HCT116 (cell line): ENCODE measurements around the gene MDH1. TPM values are rescaled to one million over a fixed set of nuclear protein-coding genes. Genes with fewer than 3 reads are reported as not detected.

Experiments
- ATAC-seq: fragments of 200-7000 bp; cut with Tn5 transposase; 2 replicates; pipeline ENCODE4 v1.9.1; 2020; ENCODE audit warnings: mild to moderate bottlenecking, moderate library complexity
- BruUV-seq: library from RNA; stranded (reverse); fragments of 400-500 nt; replicated peaks from 2 replicates; lab custom pipeline; 2021; lab: Mats Ljungman, UMichigan
- CTCF ChIA-PET: fragments of 300-600 bp; sonication (Branson Sonifier 250); formaldehyde crosslinking; loops from one replicate; lab custom pipeline; 2021; ENCODE audit warnings: antibody characterized with exemption; lab: Charles Lee
- POLR2A ChIA-PET: fragments of 300-600, 350-600 bp; sonication (Branson Sonifier 250); formaldehyde crosslinking; loops from one replicate; lab custom pipeline; 2021; ENCODE audit warnings: antibody characterized with exemption; lab: Charles Lee
- RAD21 ChIA-PET, 2 experiments: fragments of 300-600 bp; sonication (Branson Sonifier 250); formaldehyde crosslinking; loops; one replicate each; lab custom pipeline; 2023; ENCODE audit warnings: low total read pairs in 2 of 2; ENCODE audit not compliant: uncharacterized antibody in 2 of 2, unreplicated experiment in 2 of 2, low non-redundant PET in 1 of 2; lab: Charles Lee
- DNase-seq: peaks from one replicate; pipeline ENCODE4 v3.0.0-alpha.2; 2010; ENCODE audit warnings: low read depth, low spot score
- H2AFZ ChIP-seq: fragments of 200-600 bp; shearing (Covaris generic), sonication (generic); 2 replicates; pipeline ENCODE4 v1.6.1; 2017; ENCODE audit warnings: low read depth, mixed run types, mixed read lengths, antibody characterized with exemption, low read length; ENCODE audit not compliant: poor library complexity, severe bottlenecking
- H3K27ac ChIP-seq: 2 replicates; pipeline ENCODE4 v1.5.1; 2012; ENCODE audit warnings: low read depth, low read length
- H3K27me3 ChIP-seq: fragments of 200-600 bp; sonication (generic); 2 replicates; pipeline ENCODE4 v1.6.1; 2016; ENCODE audit warnings: mixed run types, low read length, mixed read lengths; ENCODE audit not compliant: insufficient read depth
- H3K36me3 ChIP-seq, 2 experiments: fragments of 200-500 bp in 1 of 2; fragments of 200-600 bp in 1 of 2; sonication (Bioruptor generic) in 1 of 2; sonication (generic) in 1 of 2; 2 replicates each; pipeline versions ENCODE4 v1.5.1 to v1.6.1; 2014 to 2016; ENCODE audit warnings: low read length in 2 of 2, inconsistent platforms in 1 of 2, mixed read lengths in 1 of 2, mixed run types in 1 of 2; ENCODE audit not compliant: insufficient read depth in 2 of 2, control insufficient read depth in 1 of 2
- H3K4me1 ChIP-seq, 2 experiments: fragments of 200-600 bp in 1 of 2; sonication (generic) in 1 of 2; 2 replicates each; pipeline versions ENCODE4 v1.5.1 to v1.6.1; 2012 to 2017; ENCODE audit warnings: low read length in 2 of 2, inconsistent platforms in 1 of 2, mild to moderate bottlenecking in 1 of 2, mixed read lengths in 1 of 2, mixed run types in 1 of 2, moderate library complexity in 1 of 2; ENCODE audit not compliant: insufficient read depth in 2 of 2, control insufficient read depth in 1 of 2
- H3K4me2 ChIP-seq: fragments of 200-600 bp; sonication (generic); 2 replicates; pipeline ENCODE4 v1.6.1; 2017; ENCODE audit warnings: mixed run types, low read length, mixed read lengths
- H3K4me3 ChIP-seq, 2 experiments: fragments of 200-600 bp in 1 of 2; sonication (generic) in 1 of 2; replicated peaks in 1 of 2; 2 replicates each; pipeline ENCODE4 v1.5.1; 2011 to 2016; ENCODE audit warnings: low read length in 2 of 2, control low read depth in 1 of 2, low read depth in 1 of 2, mild to moderate bottlenecking in 1 of 2, mixed read lengths in 1 of 2, mixed run types in 1 of 2
- H3K79me2 ChIP-seq: fragments of 200-600 bp; sonication (generic); 2 replicates; pipeline ENCODE4 v1.6.1; 2017; ENCODE audit warnings: mild to moderate bottlenecking, mixed run types, low read length, moderate library complexity, mixed read lengths; ENCODE audit not compliant: insufficient read depth
- H3K9ac ChIP-seq: fragments of 200-600 bp; sonication (generic); 2 replicates; pipeline ENCODE4 v1.6.1; 2016; ENCODE audit warnings: low read length, mixed read lengths
- H3K9me2 ChIP-seq: fragments of 200-600 bp; sonication (generic), shearing (Covaris generic); 2 replicates; pipeline ENCODE4 v1.6.1; 2017; ENCODE audit warnings: mixed run types, mild to moderate bottlenecking, moderate library complexity; ENCODE audit not compliant: insufficient read depth
- H3K9me3 ChIP-seq, 2 experiments: fragments of 200-500 bp in 1 of 2; fragments of 200-600 bp in 1 of 2; sonication (Bioruptor generic) in 1 of 2; sonication (generic) in 1 of 2; 2 replicates each; pipeline ENCODE4 v1.6.1; 2014 to 2017; ENCODE audit warnings: low read length in 2 of 2, mixed read lengths in 2 of 2, inconsistent platforms in 1 of 2, low read depth in 1 of 2, mild to moderate bottlenecking in 1 of 2, mixed run types in 1 of 2, moderate library complexity in 1 of 2; ENCODE audit not compliant: control insufficient read depth in 1 of 2, insufficient read depth in 1 of 2
- H4K20me1 ChIP-seq: fragments of 200-600 bp; sonication (generic), shearing (Covaris generic); 2 replicates; pipeline ENCODE4 v1.6.1; 2017; ENCODE audit warnings: mixed run types, mild to moderate bottlenecking, moderate library complexity; ENCODE audit not compliant: insufficient read depth
- CTCF ChIP-seq, 3 experiments: fragments of 200-600 bp in 1 of 3; sonication (generic) in 1 of 3; IDR thresholded peaks in 2 of 3; conservative IDR thresholded peaks in 1 of 3; 2 replicates each; pipeline ENCODE4 v1.5.1; 2012 to 2017; ENCODE audit warnings: low read depth in 2 of 3, low read length in 2 of 3, antibody characterized with exemption in 1 of 3, borderline replicate concordance in 1 of 3, control low read depth in 1 of 3, mild to moderate bottlenecking in 1 of 3, mixed read lengths in 1 of 3, mixed run types in 1 of 3, moderate library complexity in 1 of 3; ENCODE audit not compliant: insufficient read depth in 1 of 3
- ELF1 ChIP-seq: IDR thresholded peaks from 2 replicates; pipeline ENCODE4 v1.6.1; 2012; ENCODE audit warnings: low read depth, borderline replicate concordance
- EZH2 ChIP-seq: fragments of 200-600 bp; sonication (generic); IDR thresholded peaks from 2 replicates; pipeline ENCODE4 v1.6.1; 2017; ENCODE audit warnings: antibody characterized with exemption, mixed run types
- FOSL1 ChIP-seq: IDR thresholded peaks from 2 replicates; pipeline ENCODE4 v1.6.1; 2012; ENCODE audit warnings: low read depth
- JUND ChIP-seq: IDR thresholded peaks from 2 replicates; pipeline ENCODE4 v1.6.1; 2012
- POLR2A ChIP-seq: IDR thresholded peaks from 2 replicates; pipeline ENCODE4 v1.7.0; 2011; ENCODE audit warnings: borderline replicate concordance; ENCODE audit not compliant: insufficient read depth, insufficient read length; ENCODE audit errors: extremely low read depth
- POLR2AphosphoS5 ChIP-seq: IDR thresholded peaks from 2 replicates; pipeline ENCODE4 v1.6.1; 2011; ENCODE audit warnings: mild to moderate bottlenecking, low read depth, low read length, moderate library complexity
- RAD21 ChIP-seq: IDR thresholded peaks from 2 replicates; pipeline ENCODE4 v1.6.1; 2012; ENCODE audit warnings: low read depth, mild to moderate bottlenecking
- SP1 ChIP-seq: IDR thresholded peaks from 2 replicates; pipeline ENCODE4 v1.6.1; 2012; ENCODE audit warnings: low read depth
- SRF ChIP-seq: IDR thresholded peaks from 2 replicates; pipeline ENCODE4 v1.6.1; 2012; ENCODE audit warnings: low read depth
- TCF7L2 ChIP-seq: IDR thresholded peaks from 2 replicates; pipeline ENCODE4 v1.7.0; 2011; ENCODE audit warnings: borderline replicate concordance, inconsistent platforms; ENCODE audit not compliant: insufficient read depth, insufficient read length; ENCODE audit errors: extremely low read depth
- ZBTB33 ChIP-seq: IDR thresholded peaks from 2 replicates; pipeline ENCODE4 v1.6.1; 2011; ENCODE audit warnings: mild to moderate bottlenecking, low read length, moderate library complexity; ENCODE audit not compliant: insufficient replicate concordance; ENCODE audit errors: extremely low read depth
- ZFX ChIP-seq: fragments of 450-650 bp; IDR thresholded peaks from 2 replicates; pipeline ENCODE4 v1.6.1; 2017
- intact Hi-C: fragments of 100-400 bp; cut with micrococcal nuclease; formaldehyde crosslinking; loops from 2 replicates; pipeline ENCODE4 v1.10.0; 2022
- total RNA-seq: library from RNA; stranded (reverse); gene quantifications from one replicate; pipeline ENCODE4 v1.2.1, GENCODE V29; 2021; ENCODE audit not compliant: unreplicated experiment
- TF ChIP-seq, protein P1 (sequence below): IDR thresholded peaks from 2 replicates; pipeline ENCODE4 v1.6.1; 2012

The MDH1 gene
- total RNA-seq, 1 experiment from 2014 or later, result 192 TPM

- TF ChIP-seq TCF7L2 (no peak), EZH2 (no peak), ZFX (no peak), POLR2A (no peak)
- TF ChIP-seq, protein P1, sequence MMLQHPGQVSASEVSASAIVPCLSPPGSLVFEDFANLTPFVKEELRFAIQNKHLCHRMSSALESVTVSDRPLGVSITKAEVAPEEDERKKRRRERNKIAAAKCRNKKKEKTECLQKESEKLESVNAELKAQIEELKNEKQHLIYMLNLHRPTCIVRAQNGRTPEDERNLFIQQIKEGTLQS, result no peak
- BruUV-seq, result no TSS peak
- Histone ChIP-seq H3K9ac (no peak overlapping the region), H3K4me1 (no peaks in the 10 kb centered on the region), H3K9me3 (no peaks in the 10 kb centered on the region; a peak in 1 of 4 replicates), H3K79me2 (no peaks in the 10 kb centered on the region), H3K27me3 (no peaks in the 10 kb centered on the region), H3K36me3 (no peaks in the 10 kb centered on the region), H2AFZ (no peak overlapping the region), H4K20me1 (no peaks in the 10 kb centered on the region), H3K4me3 (no peak overlapping the region), H3K9me2 (no peaks in the 10 kb centered on the region), H3K4me2 (no peak overlapping the region), H3K27ac (no peak overlapping the region)
- ATAC-seq (no peak), DNase-seq (no peak)
- ChIA-PET CTCF (no interaction called here), POLR2A (no interaction called here), RAD21 (no interaction called here)
- intact Hi-C loops, result no loop called here
Measured at GRCh38 chr2:63628403-63628942, 39.7 kb downstream of the MDH1 start.

DNA sequence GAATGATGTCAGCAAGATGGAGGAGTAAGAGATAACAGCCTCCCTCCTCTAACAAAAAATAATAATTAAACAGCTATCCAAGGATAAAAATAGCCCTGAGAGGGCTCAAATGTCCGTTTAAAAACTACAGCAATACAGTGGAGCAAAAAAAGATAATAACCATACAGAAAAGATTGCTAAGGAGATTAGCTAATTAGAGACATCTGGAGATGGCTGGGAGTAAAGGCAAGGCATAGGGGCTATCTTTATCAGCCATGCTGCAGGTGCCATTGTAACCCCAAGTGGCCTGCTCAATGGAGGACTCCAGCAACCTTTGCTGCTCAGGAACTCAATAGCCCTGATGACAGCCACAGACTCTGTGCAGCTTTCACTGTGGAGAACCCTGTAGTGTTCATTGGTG is 42.7 kb downstream of the MDH1 start:
- no TSS peak for BruUV-seq
- no peak for ATAC-seq
- no peaks in the 10 kb centered on the region for H3K9me2 ChIP-seq
- H3K9ac ChIP-seq, result no peak overlapping the region
- H3K9me3 ChIP-seq, result peaks cover 0 to 4% of the 10 kb centered on the region in 2 experiments; a peak in 1 of 4 replicates
- intact Hi-C loops, result no loop called here
- no peaks in the 10 kb centered on the region for H3K4me1 ChIP-seq
- H4K20me1 ChIP-seq, result no peaks in the 10 kb centered on the region
- no peak overlapping the region for H3K4me3 ChIP-seq
- ChIA-PET RAD21 (no interaction called here), POLR2A (no interaction called here)
- H3K36me3 ChIP-seq, result no peaks in the 10 kb centered on the region
- H2AFZ ChIP-seq, result no peak overlapping the region
- no peak for DNase-seq
- TF ChIP-seq TCF7L2 (no peak), ZFX (no peak), POLR2A (no peak), JUND (no peak), SP1 (no peak), RAD21 (no peak), POLR2AphosphoS5 (no peak), SRF (no peak), CTCF (IDR thresholded peaks at IDR 0.05 in 2 of 3, conservative IDR thresholded peaks at IDR 0.05 in 1 of 3; ENCODE audit: borderline replicate concordance in 1 of 3, insufficient read depth in 1 of 3, low read depth in 2 of 3, low read length in 2 of 3) (no peak), FOSL1 (no peak), ZBTB33 (no peak), ELF1 (no peak)
- TF ChIP-seq, protein P1, result no peak
- TF ChIP-seq, all 23 proteins: peak for 0
- H3K27me3 ChIP-seq, result no peaks in the 10 kb centered on the region
- H3K79me2 ChIP-seq, result no peaks in the 10 kb centered on the region
- CTCF ChIA-PET, result no interaction called here
- no peak overlapping the region for H3K27ac ChIP-seq
- no peak overlapping the region for H3K4me2 ChIP-seq
